Right lobe of liver (tissue), 4 donors: ENCODE results near the gene ADGRF3.

Experiments
- CTCF ChIP-seq, 4 donors: fragments of 200-600 bp in 3 of 4; fragments of 450-650 bp in 1 of 4; IDR thresholded peaks; one replicate each; pipeline versions ENCODE4 v1.5.1 to v1.8.0; 2016 to 2022; ENCODE audit warnings: antibody characterized with exemption in 4 of 4, mild to moderate bottlenecking in 2 of 4
- POLR2A ChIP-seq: fragments of 450-650 bp; IDR thresholded peaks from one replicate; pipeline ENCODE4 v1.6.1; 2017; ENCODE audit warnings: antibody characterized with exemption, mild to moderate bottlenecking
- donor health status: DM: no; HTN: no; CAD: no.
- donor health status: DM: no; HTN: no; CAD: no.
- donor health status: DM: no; HTN: yes; CAD: no.

- TF ChIP-seq CTCF (IDR thresholded peaks at IDR 0.05) (no peak), POLR2A (no peak)
Observed at GRCh38 chr2:26269571-26270158, 76.9 kb downstream of the ADGRF3 start.
